Measurements from ENCODE around the gene FBXL12. TPM values are rescaled to one million over a fixed set of nuclear protein-coding genes. Genes with fewer than 3 reads are reported as not detected.

Gene FBXL12
- total and polyA plus RNA-seq, 2 of the 4 experiments (the other 2 are of a cell fraction) = 8.1 to 42.6 TPM

DNA sequence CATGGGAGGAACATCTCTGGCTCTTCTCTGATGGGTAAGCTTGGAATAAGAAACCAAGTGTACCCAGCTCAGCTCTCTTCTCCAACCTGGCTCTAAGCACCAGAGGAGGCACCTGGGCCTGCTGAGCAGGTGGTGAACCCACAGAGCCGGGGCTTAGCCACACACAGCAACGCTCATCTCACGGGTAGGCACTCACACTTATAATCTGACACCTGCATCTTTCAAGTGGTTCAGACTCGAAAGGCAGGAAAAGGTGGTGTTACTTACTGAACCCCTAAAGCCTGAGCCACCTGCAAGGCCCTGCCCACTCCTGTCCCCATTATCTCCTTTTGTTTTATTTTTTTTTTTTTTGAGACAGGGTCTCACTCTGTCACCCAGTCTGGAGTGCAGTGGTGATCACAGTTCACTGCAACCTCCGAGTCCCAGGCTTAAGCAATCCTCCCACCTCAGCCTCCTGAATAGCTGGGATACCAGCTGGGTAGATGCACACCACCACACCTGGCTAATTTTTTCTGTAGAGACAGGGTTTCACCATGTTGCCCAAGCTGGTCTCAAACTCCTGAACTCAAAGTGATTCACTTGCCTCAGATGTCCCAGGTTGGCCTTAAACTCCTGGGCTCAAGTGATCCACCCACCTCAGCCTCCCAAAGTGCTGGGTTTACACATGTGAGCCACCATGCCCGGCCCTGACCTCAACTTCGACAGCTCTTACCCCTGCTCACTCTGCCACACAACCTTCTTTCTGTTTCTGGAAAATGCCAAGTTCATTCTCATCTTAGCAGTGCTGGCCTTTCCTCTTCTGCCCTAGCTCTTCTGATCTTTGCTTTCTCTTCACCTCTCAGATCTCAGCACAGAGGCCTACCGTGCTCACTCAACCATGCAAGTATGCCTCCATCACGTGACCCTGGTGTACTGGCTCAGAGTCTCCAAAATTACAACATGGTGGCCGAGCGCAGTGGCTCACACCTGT lies 9.7 kb downstream of the FBXL12 start (continued):
- TF ChIP-seq CEBPB (IDR thresholded peaks at IDR 0.05; ENCODE audit: low read depth, low read length) = no peak

DNA sequence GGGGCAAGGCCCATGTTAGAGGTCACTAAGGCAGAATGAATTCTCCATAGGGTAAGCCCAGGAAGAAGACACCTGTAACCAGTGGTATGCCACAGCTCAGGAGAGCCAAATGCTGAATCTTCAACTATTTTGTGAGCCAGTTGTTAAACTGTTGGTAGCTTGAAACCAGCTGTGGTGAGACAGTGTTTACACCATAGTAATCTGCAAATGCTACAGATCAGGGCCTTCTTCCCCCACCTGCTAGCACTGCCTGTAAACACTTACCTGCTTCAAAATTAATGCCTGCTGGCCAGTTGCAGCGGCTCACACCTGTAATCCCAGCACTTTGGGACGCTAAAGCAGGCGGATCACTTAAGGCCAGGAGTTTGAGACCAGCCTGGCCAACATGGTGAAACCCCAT lies 12.1 kb downstream of the FBXL12 start:
- Histone ChIP-seq H3K36me3 (ENCODE audit: control insufficient read depth, insufficient read depth, low read length) (peaks cover 49% of the 10 kb centered on the region), H4K20me1 (ENCODE audit: insufficient read depth, low read length) (no peaks in the 10 kb centered on the region; the same call in 1 of the 2 replicates), H2AK9ac (replicated peaks; ENCODE audit: low read depth, low read length, poor library complexity) (no peak overlapping the region), H4K5ac (ENCODE audit: low read depth, low read length) (no peak overlapping the region), H3K9ac (ENCODE audit: low read depth, low read length) (no peak overlapping the region), H2BK15ac (ENCODE audit: low read depth, low read length) (no peak overlapping the region), H3K9me1 (ENCODE audit: insufficient read depth, low read length) (no peaks in the 10 kb centered on the region), H2BK20ac (ENCODE audit: low read depth, low read length) (no peak overlapping the region), H4K91ac (ENCODE audit: insufficient read depth, low read depth, low read length) (no peak overlapping the region), H3K27ac (ENCODE audit: insufficient read depth, low read length) (no peak overlapping the region), H3K14ac (replicated peaks; ENCODE audit: low read depth, low read length) (no peak overlapping the region), H2AK5ac (ENCODE audit: low read depth, low read length) (no peak overlapping the region), H3K9me3 (ENCODE audit: control insufficient read depth, insufficient read depth, low read length) (no peaks in the 10 kb centered on the region), H3K4me2 (ENCODE audit: low read depth, low read length) (no peak overlapping the region), H4K8ac (ENCODE audit: low read depth in 2 of 2, low read length in 2 of 2) (no peak overlapping the region), H3K27me3 (ENCODE audit: control insufficient read depth, insufficient read depth, low read length) (no peaks in the 10 kb centered on the region), H2BK120ac (ENCODE audit: low read depth, low read length) (no peak overlapping the region), H3K18ac (ENCODE audit: low read depth, low read length) (no peak overlapping the region), H3K4ac (ENCODE audit: low read depth, low read length) (no peak overlapping the region), H2BK5ac (ENCODE audit: low read depth, low read length, poor library complexity, severe bottlenecking) (no peak overlapping the region), H3K23ac (ENCODE audit: low read depth, low read length) (no peak overlapping the region), H2AFZ (replicated peaks; ENCODE audit: low read length, poor library complexity) (no peak overlapping the region), H3K56ac (ENCODE audit: extremely low read depth, insufficient read depth, low read length) (no peak overlapping the region), H3K4me1 (ENCODE audit: control insufficient read depth, insufficient read depth, low read length) (no peaks in the 10 kb centered on the region), H3K79me1 (ENCODE audit: low read depth in 1 of 2, low read length in 2 of 2) (peaks cover 0 to 5% of the 10 kb centered on the region in 2 experiments; a peak in 2 of 4 replicates), H3K4me3 (ENCODE audit: insufficient read depth, low read depth, low read length) (no peak overlapping the region)
- intact Hi-C loops (cut with micrococcal nuclease) = no loop called here
- in situ Hi-C loops (cut with MboI; ENCODE audit: low sequenced_read_pairs) = no loop called here
- ChIA-PET CTCF (interaction anchor here (0.6 kb wide), 1 partner anchor 136 kb away, joined by 6 read pairs; no protein-coding TSS in a partner anchor), POLR2A (ENCODE audit: unreplicated experiment) (no interaction called here)
- ATAC-seq (ENCODE audit: low read depth) = no peak
- DNase-seq = no peak
- no CpG with 5 or more reads among the region's 3 CpGs for WGBS, 2 experiments (ENCODE audit: extremely low coverage in 2 of 2, insufficient read length in 1 of 2)
- BruUV-seq (replicated peaks) = no TSS peak
- no peak for TF ChIP-seq RFX5 (IDR thresholded peaks at IDR 0.05; ENCODE audit: low read depth, low read length)
- no peak for TF ChIP-seq MAFK (IDR thresholded peaks at IDR 0.05; ENCODE audit: low read depth, low read length)
- no peak for TF ChIP-seq CHD1 (IDR thresholded peaks at IDR 0.05; ENCODE audit: low read depth, low read length)
- no peak for TF ChIP-seq FOS (IDR thresholded peaks at IDR 0.05; ENCODE audit: low read depth, low read length)
- dilution Hi-C loops (cut with HindIII; ENCODE audit: low sequenced_read_pairs, unreplicated experiment) = no loop called here
